Immature natural killer cell (primary cell): ENCODE data around the gene CCDC167. TPM values are rescaled to one million over a fixed set of nuclear protein-coding genes. Genes with fewer than 3 reads are reported as not detected.

Experiments used
- DNase-seq, 3 donors: peaks; one replicate each; pipeline ENCODE4 v3.0.0; 2022; ENCODE audit warnings: mixed read lengths in 1 of 3
- H3K27ac Mint-ChIP-seq, 6 donors: one replicate each; pipeline ENCODE4 v1.8.0; 2020; ENCODE audit warnings: mixed read lengths in 6 of 6, mild to moderate bottlenecking in 5 of 6, inconsistent platforms in 4 of 6, moderate library complexity in 3 of 6
- H3K27me3 Mint-ChIP-seq, 3 donors: one replicate each; pipeline ENCODE4 v1.8.0; 2020 to 2021; ENCODE audit warnings: low read depth in 3 of 3, mild to moderate bottlenecking in 3 of 3, mixed read lengths in 3 of 3, moderate library complexity in 3 of 3, inconsistent platforms in 1 of 3
- H3K36me3 Mint-ChIP-seq, 3 donors: one replicate each; pipeline ENCODE4 v1.8.0; 2020; ENCODE audit warnings: mixed read lengths in 3 of 3, inconsistent platforms in 2 of 3, mild to moderate bottlenecking in 2 of 3
- H3K4me1 Mint-ChIP-seq, 2 donors: one replicate each; pipeline ENCODE4 v1.8.0; 2020; ENCODE audit warnings: inconsistent platforms in 2 of 2, mild to moderate bottlenecking in 2 of 2, mixed read lengths in 2 of 2, moderate library complexity in 1 of 2
- H3K4me3 Mint-ChIP-seq, 5 donors: one replicate each; pipeline ENCODE4 v1.8.0; 2020; ENCODE audit warnings: mild to moderate bottlenecking in 5 of 5, mixed read lengths in 5 of 5, inconsistent platforms in 3 of 5, moderate library complexity in 3 of 5
- H3K9me3 Mint-ChIP-seq, 6 donors: one replicate each; pipeline ENCODE4 v1.8.0; 2020; ENCODE audit warnings: mild to moderate bottlenecking in 6 of 6, mixed read lengths in 6 of 6, inconsistent platforms in 4 of 6, moderate library complexity in 3 of 6
- polyA plus RNA-seq, 3 donors: library from polyadenylated mRNA; unstranded; fragments of 300-500 nt; fragmentation: Illumina TruSeq; gene quantifications; one replicate each; pipeline ENCODE4 v1.2.3, GENCODE V29; 2021

CCDC167 gene
- polyA plus RNA-seq, 3 donors from 2014 or later, result 78.7 to 115 (median 79.3) TPM

GRCh38 chr6:37537548-37537947, 37.9 kb upstream of the CCDC167 start:
- Mint-ChIP-seq H3K36me3 (peaks cover 0 to 5% (median 0%) of the 10 kb centered on the region in 3 donors), H3K9me3 (no peaks in the 10 kb centered on the region), H3K27me3 (peaks cover 8 to 14% (median 13%) of the 10 kb centered on the region in 3 donors), H3K4me1 (peaks cover 11 to 12% of the 10 kb centered on the region in 2 donors), H3K27ac (no peak overlapping the region), H3K4me3 (peak overlapping the region in 1 of 5 donors; percentile 27)
- DNase-seq, result no peak

- Mint-ChIP-seq H3K4me1 (peaks cover 11 to 12% of the 10 kb centered on the region in 2 donors), H3K27ac (no peak overlapping the region), H3K36me3 (peaks cover 0 to 5% (median 0%) of the 10 kb centered on the region in 3 donors), H3K9me3 (no peaks in the 10 kb centered on the region), H3K4me3 (peak overlapping the region; percentile 80 to 87 (median 85)), H3K27me3 (peaks cover 13 to 17% (median 16%) of the 10 kb centered on the region in 3 donors)
- no peak for DNase-seq
Measured at GRCh38 chr6:37536491-37537190, 36.9 kb upstream of the CCDC167 start.

GRCh38 chr6:37535759-37536490, 36.2 kb upstream of the CCDC167 start:
- Mint-ChIP-seq H3K4me3 (peak overlapping the region; percentile 80 to 87 (median 85)), H3K27ac (peak overlapping the region in 2 of 6 donors; percentile 68 to 71), H3K36me3 (peaks cover 0 to 5% (median 0%) of the 10 kb centered on the region in 3 donors), H3K27me3 (peaks cover 13 to 18% (median 18%) of the 10 kb centered on the region in 3 donors), H3K4me1 (peaks cover 11 to 12% of the 10 kb centered on the region in 2 donors), H3K9me3 (no peaks in the 10 kb centered on the region)
- DNase-seq, result peak; percentile 47 to 57 (median 52)

- no peak for DNase-seq
- peaks cover 13 to 22% (median 18%) of the 10 kb centered on the region in 3 donors for H3K27me3 Mint-ChIP-seq
- H3K9me3 Mint-ChIP-seq, result no peaks in the 10 kb centered on the region
- peaks cover 0 to 5% (median 0%) of the 10 kb centered on the region in 3 donors for H3K36me3 Mint-ChIP-seq
- H3K4me1 Mint-ChIP-seq, result peaks cover 11 to 12% of the 10 kb centered on the region in 2 donors
- H3K4me3 Mint-ChIP-seq, result peak overlapping the region; percentile 9 to 87 (median 85)
- H3K27ac Mint-ChIP-seq, result no peak overlapping the region
Measured at GRCh38 chr6:37535428-37535758, 35.7 kb upstream of the CCDC167 start.

- H3K36me3 Mint-ChIP-seq, result peaks cover 0 to 5% (median 0%) of the 10 kb centered on the region in 3 donors
- H3K27me3 Mint-ChIP-seq, result peaks cover 13 to 19% (median 16%) of the 10 kb centered on the region in 3 donors
- no peaks in the 10 kb centered on the region for H3K9me3 Mint-ChIP-seq
- peaks cover 11 to 12% of the 10 kb centered on the region in 2 donors for H3K4me1 Mint-ChIP-seq
- no peak overlapping the region for H3K27ac Mint-ChIP-seq
- no peak for DNase-seq
- H3K4me3 Mint-ChIP-seq, result peak overlapping the region in 3 of 5 donors; percentile 9 to 87 (median 87)
Measured at GRCh38 chr6:37534893-37535292, 35.2 kb upstream of the CCDC167 start.

GRCh38 chr6:37532122-37532521, 32.4 kb upstream of the CCDC167 start:
- H3K27me3 Mint-ChIP-seq, result peaks cover 13 to 22% (median 17%) of the 10 kb centered on the region in 3 donors
- peaks cover 11 to 12% of the 10 kb centered on the region in 2 donors for H3K4me1 Mint-ChIP-seq
- DNase-seq, result no peak
- H3K36me3 Mint-ChIP-seq, result peaks cover 0 to 5% (median 0%) of the 10 kb centered on the region in 3 donors
- H3K27ac Mint-ChIP-seq, result peak overlapping the region in 1 of 6 donors; percentile 35
- H3K4me3 Mint-ChIP-seq, result peak overlapping the region in 1 of 5 donors; percentile 32
- H3K9me3 Mint-ChIP-seq, result no peaks in the 10 kb centered on the region

GRCh38 chr6:37531437-37532036, 31.8 kb upstream of the CCDC167 start:
- DNase-seq, result no peak
- Mint-ChIP-seq H3K4me1 (peaks cover 7 to 12% of the 10 kb centered on the region in 2 donors), H3K36me3 (peaks cover 0 to 5% (median 0%) of the 10 kb centered on the region in 3 donors), H3K4me3 (no peak overlapping the region), H3K27ac (peak overlapping the region in 1 of 6 donors; percentile 49), H3K27me3 (peaks cover 13 to 23% (median 14%) of the 10 kb centered on the region in 3 donors), H3K9me3 (no peaks in the 10 kb centered on the region)

GRCh38 chr6:37531026-37531425, 31.3 kb upstream of the CCDC167 start:
- H3K4me1 Mint-ChIP-seq, result peaks cover 6 to 9% of the 10 kb centered on the region in 2 donors
- H3K36me3 Mint-ChIP-seq, result peaks cover 0 to 5% (median 0%) of the 10 kb centered on the region in 3 donors
- H3K27me3 Mint-ChIP-seq, result peaks cover 10 to 23% (median 15%) of the 10 kb centered on the region in 3 donors
- no peak for DNase-seq
- H3K9me3 Mint-ChIP-seq, result no peaks in the 10 kb centered on the region
- no peak overlapping the region for H3K27ac Mint-ChIP-seq
- H3K4me3 Mint-ChIP-seq, result no peak overlapping the region

- peaks cover 13 to 21% (median 19%) of the 10 kb centered on the region in 3 donors for H3K27me3 Mint-ChIP-seq
- peaks cover 0 to 5% (median 0%) of the 10 kb centered on the region in 3 donors for H3K36me3 Mint-ChIP-seq
- H3K27ac Mint-ChIP-seq, result no peak overlapping the region
- no peaks in the 10 kb centered on the region for H3K9me3 Mint-ChIP-seq
- DNase-seq, result no peak
- peaks cover 0 to 2% of the 10 kb centered on the region in 2 donors for H3K4me1 Mint-ChIP-seq
- no peak overlapping the region for H3K4me3 Mint-ChIP-seq
Measured at GRCh38 chr6:37530297-37530696, 30.6 kb upstream of the CCDC167 start.

GRCh38 chr6:37528541-37528940, 28.8 kb upstream of the CCDC167 start:
- Mint-ChIP-seq H3K9me3 (no peaks in the 10 kb centered on the region), H3K4me3 (no peak overlapping the region), H3K27ac (no peak overlapping the region), H3K36me3 (peaks cover 0 to 3% (median 0%) of the 10 kb centered on the region in 3 donors), H3K27me3 (peaks cover 16 to 21% (median 20%) of the 10 kb centered on the region in 3 donors), H3K4me1 (no peaks in the 10 kb centered on the region)
- DNase-seq, result no peak

GRCh38 chr6:37525460-37526357, 26.0 kb upstream of the CCDC167 start:
- Mint-ChIP-seq H3K9me3 (no peaks in the 10 kb centered on the region), H3K4me3 (no peak overlapping the region), H3K4me1 (peaks cover 0 to 10% of the 10 kb centered on the region in 2 donors), H3K27ac (peak overlapping the region in 1 of 6 donors; percentile 32), H3K36me3 (no peaks in the 10 kb centered on the region), H3K27me3 (peaks cover 8 to 16% (median 13%) of the 10 kb centered on the region in 3 donors)
- DNase-seq, result no peak

GRCh38 chr6:37524970-37525318, 25.3 kb upstream of the CCDC167 start:
- Mint-ChIP-seq H3K27ac (no peak overlapping the region), H3K4me1 (peaks cover 0 to 13% of the 10 kb centered on the region in 2 donors), H3K9me3 (no peaks in the 10 kb centered on the region), H3K27me3 (peaks cover 8 to 14% (median 13%) of the 10 kb centered on the region in 3 donors), H3K36me3 (no peaks in the 10 kb centered on the region), H3K4me3 (no peak overlapping the region)
- no peak for DNase-seq
